ENCODE data around the gene DEPDC5.
A peak's percentile ranks its signal among the peaks of the same experiment; 100 is the strongest.

The DEPDC5 gene

DNA sequence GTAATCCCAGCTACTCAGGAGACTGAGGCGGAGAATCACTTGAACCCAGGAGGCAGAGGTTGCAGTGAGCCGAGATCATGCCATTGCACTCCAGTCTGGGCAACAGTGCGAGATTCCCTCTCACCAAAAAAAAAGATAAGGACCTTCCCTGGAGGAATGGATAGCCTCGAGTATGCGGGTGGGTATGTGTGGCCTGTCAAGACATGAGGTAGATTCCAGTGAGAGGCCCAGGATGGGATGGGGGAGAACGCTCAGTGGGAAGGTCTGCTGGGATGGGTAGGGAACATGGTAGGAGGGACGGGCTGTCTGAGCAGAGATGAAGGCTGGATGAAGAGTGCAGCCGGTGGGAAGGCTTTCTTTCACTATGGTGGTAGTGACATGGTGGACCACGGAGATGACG, 151.5 kb downstream of the DEPDC5 start:
- H3K4me3 Mint-ChIP-seq = no peak overlapping the region
- H3K36me3 Mint-ChIP-seq (ENCODE audit: insufficient read depth) = peaks cover 9% of the 10 kb centered on the region
- no peaks in the 10 kb centered on the region for H3K27me3 Mint-ChIP-seq
- DNase-seq (no peak), ATAC-seq (replicated peaks) (no peak)
- H3K27ac Mint-ChIP-seq = no peak overlapping the region
- no peaks in the 10 kb centered on the region for H3K9me3 Mint-ChIP-seq
- H3K4me1 Mint-ChIP-seq (ENCODE audit: low read depth in 2 of 2) = no peaks in the 10 kb centered on the region

- no peak overlapping the region for H3K27ac Mint-ChIP-seq
- no peaks in the 10 kb centered on the region for H3K9me3 Mint-ChIP-seq
- ATAC-seq (replicated peaks) = no peak
- H3K27me3 Mint-ChIP-seq = no peaks in the 10 kb centered on the region
- peaks cover 10% of the 10 kb centered on the region for H3K36me3 Mint-ChIP-seq (ENCODE audit: insufficient read depth)
- H3K4me3 Mint-ChIP-seq = no peak overlapping the region
- H3K4me1 Mint-ChIP-seq (ENCODE audit: low read depth in 2 of 2) = no peaks in the 10 kb centered on the region
- DNase-seq = no peak
These were observed 152.3 kb downstream of the DEPDC5 start for GRCh38 chr22:31906086-31906485.

GRCh38 chr22:31906569-31906968, 152.8 kb downstream of the DEPDC5 start:
- Mint-ChIP-seq H3K4me3 (no peak overlapping the region), H3K27ac (peak overlapping the region in 1 of 2 donors; percentile 52), H3K4me1 (ENCODE audit: low read depth in 2 of 2) (no peaks in the 10 kb centered on the region), H3K27me3 (no peaks in the 10 kb centered on the region), H3K36me3 (ENCODE audit: insufficient read depth) (peaks cover 12% of the 10 kb centered on the region), H3K9me3 (no peaks in the 10 kb centered on the region)
- DNase-seq (no peak), ATAC-seq (replicated peaks) (no peak)

DNA sequence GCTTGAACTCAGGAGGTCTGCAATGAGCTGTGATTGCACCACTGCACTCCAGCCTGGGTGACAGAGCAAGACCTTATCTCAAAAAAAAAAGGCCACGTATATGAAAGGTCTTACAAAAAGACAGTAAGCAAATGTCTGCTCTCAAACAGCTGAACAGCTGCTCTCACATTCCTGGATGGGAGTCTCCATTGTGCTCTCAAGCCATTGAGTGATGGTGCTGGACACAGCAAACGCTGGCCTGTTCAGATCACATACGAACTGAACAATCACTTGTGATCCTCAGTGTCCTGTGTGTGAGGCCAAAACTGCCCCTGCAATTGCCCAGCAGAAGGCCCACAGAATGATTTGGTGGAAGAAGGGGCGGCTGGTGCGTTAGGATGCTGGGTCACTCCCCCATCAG, 156.2 kb downstream of the DEPDC5 start:
- Mint-ChIP-seq H3K27me3 (no peaks in the 10 kb centered on the region), H3K27ac (peak overlapping the region in 1 of 2 donors; percentile 6), H3K4me1 (ENCODE audit: low read depth in 2 of 2) (no peaks in the 10 kb centered on the region), H3K4me3 (no peak overlapping the region), H3K9me3 (no peaks in the 10 kb centered on the region), H3K36me3 (ENCODE audit: insufficient read depth) (peaks cover 10% of the 10 kb centered on the region)
- ATAC-seq (replicated peaks) (no peak), DNase-seq (no peak)

- no peak overlapping the region for H3K4me3 Mint-ChIP-seq
- no peak for DNase-seq
- no peaks in the 10 kb centered on the region for H3K9me3 Mint-ChIP-seq
- H3K27ac Mint-ChIP-seq = no peak overlapping the region
- peaks cover 0 to 1% of the 10 kb centered on the region in 2 donors for H3K4me1 Mint-ChIP-seq (ENCODE audit: low read depth in 2 of 2)
- no peaks in the 10 kb centered on the region for H3K27me3 Mint-ChIP-seq
- peaks cover 7% of the 10 kb centered on the region for H3K36me3 Mint-ChIP-seq (ENCODE audit: insufficient read depth)
- ATAC-seq (replicated peaks) = no peak
These were observed 158.0 kb downstream of the DEPDC5 start for GRCh38 chr22:31911565-31912406.

DNA sequence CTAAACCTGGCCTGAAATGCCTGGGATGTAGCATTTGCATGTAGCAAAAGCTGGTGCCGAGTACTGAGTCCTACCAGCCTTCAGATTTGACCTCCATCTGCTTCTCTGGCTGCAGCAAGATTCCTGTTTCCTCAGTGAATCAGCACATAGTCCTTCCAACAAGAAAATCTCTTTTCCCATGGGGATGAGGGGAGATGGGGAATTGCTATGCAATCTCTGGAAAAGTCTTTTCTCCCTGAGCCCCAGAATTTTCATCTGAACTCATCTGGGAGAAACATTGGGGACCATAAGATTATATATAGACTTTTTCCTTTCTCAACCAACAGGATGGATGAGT, 158.6 kb downstream of the DEPDC5 start:
- peaks cover 3 to 4% of the 10 kb centered on the region in 2 donors for H3K4me1 Mint-ChIP-seq (ENCODE audit: low read depth in 2 of 2)
- ATAC-seq (replicated peaks) (no peak), DNase-seq (no peak)
- peaks cover 7% of the 10 kb centered on the region for H3K36me3 Mint-ChIP-seq (ENCODE audit: insufficient read depth)
- H3K27me3 Mint-ChIP-seq = no peaks in the 10 kb centered on the region
- H3K4me3 Mint-ChIP-seq = no peak overlapping the region
- no peak overlapping the region for H3K27ac Mint-ChIP-seq
- no peaks in the 10 kb centered on the region for H3K9me3 Mint-ChIP-seq

DNA sequence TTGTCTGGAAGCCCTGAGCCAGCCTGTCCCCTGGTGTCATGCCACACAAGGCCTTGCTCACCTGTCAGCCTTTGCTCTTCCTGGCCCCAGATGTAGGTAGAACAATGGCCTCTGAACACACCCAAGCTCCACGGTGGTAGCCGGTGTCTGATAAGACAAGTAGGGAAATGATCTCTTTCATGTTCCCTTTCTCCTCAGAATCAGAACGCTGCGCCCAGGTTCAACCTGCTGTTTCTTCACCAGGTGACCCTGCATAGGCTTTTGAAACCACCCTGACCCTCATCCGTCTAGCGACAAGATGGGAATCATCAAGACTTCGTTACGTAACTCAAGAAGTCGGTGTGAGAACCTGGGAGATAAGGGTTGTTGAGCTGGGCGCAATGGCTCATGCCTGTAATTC, 161.8 kb downstream of the DEPDC5 start:
- ATAC-seq (replicated peaks) (no peak), DNase-seq (no peak)
- Mint-ChIP-seq H3K4me3 (peak overlapping the region in 1 of 2 donors; percentile 27), H3K36me3 (ENCODE audit: insufficient read depth) (peaks cover 3% of the 10 kb centered on the region), H3K27ac (no peak overlapping the region), H3K9me3 (no peaks in the 10 kb centered on the region), H3K27me3 (peaks cover 5 to 8% of the 10 kb centered on the region in 2 donors), H3K4me1 (ENCODE audit: low read depth in 2 of 2) (peaks cover 8 to 9% of the 10 kb centered on the region in 2 donors)

- DNase-seq = peak in 1 of 3 experiments; percentile 4
- H3K27ac Mint-ChIP-seq = no peak overlapping the region
These were observed 163.6 kb downstream of the DEPDC5 start for GRCh38 chr22:31917227-31917921.

GRCh38 chr22:31919730-31920129, 165.9 kb downstream of the DEPDC5 start:
- H3K36me3 Mint-ChIP-seq (ENCODE audit: insufficient read depth) = no peaks in the 10 kb centered on the region
- H3K27me3 Mint-ChIP-seq = peaks cover 11 to 22% of the 10 kb centered on the region in 2 donors
- no peak overlapping the region for H3K27ac Mint-ChIP-seq
- no peak for ATAC-seq (replicated peaks)
- DNase-seq = no peak
- H3K4me3 Mint-ChIP-seq = no peak overlapping the region
- no peaks in the 10 kb centered on the region for H3K9me3 Mint-ChIP-seq
- peaks cover 8 to 9% of the 10 kb centered on the region in 2 donors for H3K4me1 Mint-ChIP-seq (ENCODE audit: low read depth in 2 of 2)

More at GRCh38 chr22:31917227-31917921, 163.6 kb downstream of the DEPDC5 start:
- H3K36me3 Mint-ChIP-seq (ENCODE audit: insufficient read depth) = no peaks in the 10 kb centered on the region
- H3K4me1 Mint-ChIP-seq (ENCODE audit: low read depth in 2 of 2) = peaks cover 8 to 9% of the 10 kb centered on the region in 2 donors
- H3K9me3 Mint-ChIP-seq = no peaks in the 10 kb centered on the region
- H3K27me3 Mint-ChIP-seq = peaks cover 5 to 10% of the 10 kb centered on the region in 2 donors
- peak; percentile 55 for ATAC-seq (replicated peaks)
- H3K4me3 Mint-ChIP-seq = peak overlapping the region; percentile 60 to 61

GRCh38 chr22:31920306-31920705, 166.5 kb downstream of the DEPDC5 start:
- no peak overlapping the region for H3K4me3 Mint-ChIP-seq
- no peak for ATAC-seq (replicated peaks)

GRCh38 chr22:31921106-31921505, 167.3 kb downstream of the DEPDC5 start:
- no peak overlapping the region for H3K27ac Mint-ChIP-seq
- H3K36me3 Mint-ChIP-seq (ENCODE audit: insufficient read depth) = no peaks in the 10 kb centered on the region
- H3K4me3 Mint-ChIP-seq = no peak overlapping the region
- H3K9me3 Mint-ChIP-seq = no peaks in the 10 kb centered on the region
- H3K27me3 Mint-ChIP-seq = peaks cover 23 to 35% of the 10 kb centered on the region in 2 donors
- no peak for DNase-seq
- ATAC-seq (replicated peaks) = no peak
- H3K4me1 Mint-ChIP-seq (ENCODE audit: low read depth in 2 of 2) = peaks cover 8 to 9% of the 10 kb centered on the region in 2 donors

More at GRCh38 chr22:31920306-31920705, 166.5 kb downstream of the DEPDC5 start:
- peaks cover 8 to 9% of the 10 kb centered on the region in 2 donors for H3K4me1 Mint-ChIP-seq (ENCODE audit: low read depth in 2 of 2)
- H3K36me3 Mint-ChIP-seq (ENCODE audit: insufficient read depth) = no peaks in the 10 kb centered on the region
- peak overlapping the region in 1 of 2 donors; percentile 16 for H3K27ac Mint-ChIP-seq
- no peaks in the 10 kb centered on the region for H3K9me3 Mint-ChIP-seq
- peaks cover 16 to 28% of the 10 kb centered on the region in 2 donors for H3K27me3 Mint-ChIP-seq
- no peak for DNase-seq

GRCh38 chr22:31922534-31922933, 168.7 kb downstream of the DEPDC5 start:
- peaks cover 23 to 37% of the 10 kb centered on the region in 2 donors for H3K27me3 Mint-ChIP-seq
- H3K9me3 Mint-ChIP-seq = no peaks in the 10 kb centered on the region
- H3K4me1 Mint-ChIP-seq (ENCODE audit: low read depth in 2 of 2) = peaks cover 3 to 4% of the 10 kb centered on the region in 2 donors
- no peak overlapping the region for H3K4me3 Mint-ChIP-seq
- DNase-seq = no peak
- ATAC-seq (replicated peaks) = no peak
- no peaks in the 10 kb centered on the region for H3K36me3 Mint-ChIP-seq (ENCODE audit: insufficient read depth)
- H3K27ac Mint-ChIP-seq = no peak overlapping the region

DNA sequence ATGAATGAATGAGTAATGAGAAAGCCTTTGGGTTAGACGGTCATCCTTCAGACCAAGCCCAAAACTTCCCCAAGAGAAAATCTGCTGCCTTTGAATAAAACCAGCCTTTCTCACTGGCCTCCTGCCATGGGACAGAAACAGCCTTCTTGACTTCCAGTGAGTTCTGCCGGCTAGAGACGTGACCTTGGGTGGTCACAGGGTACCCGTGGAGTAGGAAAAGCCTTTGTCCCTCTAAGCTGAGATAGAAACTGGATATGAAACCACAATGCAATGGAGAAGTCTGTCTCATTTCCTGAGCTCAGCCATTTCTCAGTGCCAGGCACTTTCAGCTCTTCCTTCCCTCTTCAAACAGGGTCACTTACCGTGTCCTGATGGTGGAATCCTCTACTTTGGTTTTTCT, 169.3 kb downstream of the DEPDC5 start:
- Mint-ChIP-seq H3K27me3 (peaks cover 23 to 37% of the 10 kb centered on the region in 2 donors), H3K36me3 (ENCODE audit: insufficient read depth) (no peaks in the 10 kb centered on the region), H3K9me3 (no peaks in the 10 kb centered on the region), H3K4me3 (no peak overlapping the region), H3K4me1 (ENCODE audit: low read depth in 2 of 2) (no peaks in the 10 kb centered on the region), H3K27ac (no peak overlapping the region)
- DNase-seq (no peak), ATAC-seq (replicated peaks) (no peak)

GRCh38 chr22:31923747-31924146, 169.9 kb downstream of the DEPDC5 start:
- H3K27ac Mint-ChIP-seq = no peak overlapping the region
- H3K27me3 Mint-ChIP-seq = peaks cover 23 to 37% of the 10 kb centered on the region in 2 donors
- DNase-seq = no peak
- no peaks in the 10 kb centered on the region for H3K9me3 Mint-ChIP-seq
- H3K36me3 Mint-ChIP-seq (ENCODE audit: insufficient read depth) = no peaks in the 10 kb centered on the region
- no peak for ATAC-seq (replicated peaks)
- no peak overlapping the region for H3K4me3 Mint-ChIP-seq
- H3K4me1 Mint-ChIP-seq (ENCODE audit: low read depth in 2 of 2) = no peaks in the 10 kb centered on the region
